DOHH2 (cell line): ENCODE data around the gene GFOD2.

ENCODE experiments used
- EZH2phosphoT487 ChIP-seq: fragments of 200-600 bp; sonication (generic); IDR thresholded peaks from 2 replicates; pipeline ENCODE4 v1.6.1; 2017; ENCODE audit warnings: borderline replicate concordance, mild to moderate bottlenecking, antibody characterized with exemption, low read length, moderate library complexity, mixed read lengths
- TF ChIP-seq, protein P1 (sequence below): fragments of 200-600 bp; sonication (generic); IDR thresholded peaks from one replicate; pipeline ENCODE4 v1.5.1; 2014; ENCODE audit warnings: antibody characterized with exemption, mild to moderate bottlenecking, low read depth, low read length; ENCODE audit not compliant: poor library complexity, severe bottlenecking

DNA sequence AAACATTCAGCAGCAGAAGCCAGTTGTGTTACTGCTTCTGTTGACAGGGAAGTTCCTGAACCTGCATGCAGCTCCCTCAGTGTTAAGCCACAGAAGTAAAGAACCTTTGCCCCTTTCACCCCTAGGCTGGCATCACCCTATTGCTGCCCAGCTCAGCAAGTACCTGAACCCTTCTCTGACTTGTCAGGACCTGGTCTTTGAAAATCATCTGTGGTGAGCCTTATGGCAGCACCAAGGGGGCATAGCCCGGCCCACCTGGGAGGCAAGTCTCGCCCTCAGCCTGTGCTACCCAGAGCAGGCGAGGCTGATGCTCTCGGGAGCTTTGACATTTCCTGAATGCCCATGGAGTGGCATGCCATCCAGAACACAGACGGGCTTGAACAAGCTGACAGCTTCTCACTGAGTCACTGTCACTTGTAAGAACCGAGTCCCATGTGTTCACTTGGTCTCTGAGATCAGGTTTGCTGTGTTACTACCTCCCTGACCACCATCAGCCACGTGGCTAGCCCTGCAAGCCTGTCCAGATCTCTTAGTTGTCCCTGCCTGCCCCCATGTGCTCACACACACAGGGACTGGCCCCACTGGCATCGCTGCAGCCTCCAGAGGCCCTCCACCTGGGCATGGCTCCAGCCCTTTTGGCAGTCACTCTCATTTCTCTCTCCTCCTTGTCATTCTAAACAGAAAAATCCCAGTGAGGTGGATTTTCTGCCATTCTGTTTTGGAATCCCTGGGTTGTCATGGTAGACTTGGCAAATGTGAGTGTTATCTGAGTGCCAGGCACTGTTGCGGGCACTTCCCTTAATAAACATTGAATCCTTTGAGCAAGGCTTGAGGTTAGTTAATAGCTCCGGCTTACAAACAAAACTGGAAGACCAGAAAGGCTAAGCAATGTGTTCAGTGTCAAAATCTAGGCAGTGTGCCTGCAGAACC, 77.1 kb downstream of the GFOD2 start:
- TF ChIP-seq, protein P1, sequence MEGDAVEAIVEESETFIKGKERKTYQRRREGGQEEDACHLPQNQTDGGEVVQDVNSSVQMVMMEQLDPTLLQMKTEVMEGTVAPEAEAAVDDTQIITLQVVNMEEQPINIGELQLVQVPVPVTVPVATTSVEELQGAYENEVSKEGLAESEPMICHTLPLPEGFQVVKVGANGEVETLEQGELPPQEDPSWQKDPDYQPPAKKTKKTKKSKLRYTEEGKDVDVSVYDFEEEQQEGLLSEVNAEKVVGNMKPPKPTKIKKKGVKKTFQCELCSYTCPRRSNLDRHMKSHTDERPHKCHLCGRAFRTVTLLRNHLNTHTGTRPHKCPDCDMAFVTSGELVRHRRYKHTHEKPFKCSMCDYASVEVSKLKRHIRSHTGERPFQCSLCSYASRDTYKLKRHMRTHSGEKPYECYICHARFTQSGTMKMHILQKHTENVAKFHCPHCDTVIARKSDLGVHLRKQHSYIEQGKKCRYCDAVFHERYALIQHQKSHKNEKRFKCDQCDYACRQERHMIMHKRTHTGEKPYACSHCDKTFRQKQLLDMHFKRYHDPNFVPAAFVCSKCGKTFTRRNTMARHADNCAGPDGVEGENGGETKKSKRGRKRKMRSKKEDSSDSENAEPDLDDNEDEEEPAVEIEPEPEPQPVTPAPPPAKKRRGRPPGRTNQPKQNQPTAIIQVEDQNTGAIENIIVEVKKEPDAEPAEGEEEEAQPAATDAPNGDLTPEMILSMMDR: no peak
- no peak for TF ChIP-seq EZH2phosphoT487
